ENCODE data around the gene SFT2D3. TPM values are rescaled to one million over a fixed set of nuclear protein-coding genes. Genes with fewer than 3 reads are reported as not detected.

SFT2D3 gene
- total RNA-seq, 1 experiment from 2014 or later = 3.1 TPM

DNA sequence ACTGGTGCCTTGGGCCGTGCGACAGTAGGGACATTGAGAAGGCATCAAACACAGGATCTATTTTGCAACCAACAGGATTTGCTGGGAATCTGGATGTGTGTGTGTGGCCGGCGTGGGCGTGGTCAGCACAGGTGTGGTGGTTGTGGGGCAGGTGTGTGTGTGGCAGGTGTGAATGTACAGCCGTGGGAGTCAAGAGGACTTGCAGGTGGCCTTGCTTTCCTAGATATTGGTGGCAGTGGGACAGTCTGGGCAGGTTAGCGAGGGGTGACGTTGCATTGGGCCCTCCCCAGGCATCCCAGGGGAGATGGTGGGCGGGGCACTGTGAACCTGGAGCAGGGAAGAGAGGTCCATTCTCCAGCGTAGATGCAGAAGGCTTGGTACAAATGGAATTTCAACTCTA lies 22.8 kb upstream of the SFT2D3 start:
- DNase-seq (ENCODE audit: low read depth, low spot score) (no peak), ATAC-seq (no peak)
- intact Hi-C loops (cut with micrococcal nuclease) = loop anchor here (10.0 kb wide), 1 partner anchor 484 kb away; no protein-coding TSS in a partner anchor
- no peak overlapping the region for H2AFZ ChIP-seq (ENCODE audit: low read depth, low read length, poor library complexity, severe bottlenecking)
- H3K9me3 ChIP-seq (ENCODE audit: control insufficient read depth in 1 of 2, insufficient read depth in 1 of 2, low read depth in 1 of 2, low read length in 2 of 2) = no peaks in the 10 kb centered on the region
- no peaks in the 10 kb centered on the region for H3K36me3 ChIP-seq (ENCODE audit: control insufficient read depth in 1 of 2, insufficient read depth in 2 of 2, low read length in 2 of 2)
- peaks cover 7% of the 10 kb centered on the region; the same call in 1 of the 2 replicates for H3K27me3 ChIP-seq (ENCODE audit: insufficient read depth, low read length)
- POLR2A ChIA-PET = no interaction called here
- no peaks in the 10 kb centered on the region for H4K20me1 ChIP-seq (ENCODE audit: insufficient read depth)
- H3K9me2 ChIP-seq (ENCODE audit: insufficient read depth) = no peaks in the 10 kb centered on the region
- peaks cover 0 to 15% of the 10 kb centered on the region in 2 experiments; a peak in 2 of 4 replicates for H3K4me1 ChIP-seq (ENCODE audit: control insufficient read depth in 1 of 2, insufficient read depth in 2 of 2, low read length in 2 of 2)
- H3K4me2 ChIP-seq (ENCODE audit: low read length) = no peak overlapping the region
- TF ChIP-seq ELF1 (IDR thresholded peaks at IDR 0.05; ENCODE audit: borderline replicate concordance, low read depth) = no peak
- no TSS peak for BruUV-seq (replicated peaks)
- RAD21 ChIA-PET (ENCODE audit: low non-redundant PET in 1 of 2, low total read pairs in 2 of 2, uncharacterized antibody in 2 of 2, unreplicated experiment in 2 of 2) = no interaction called here
- no peak overlapping the region for H3K4me3 ChIP-seq (replicated peaks in 1 of 2; ENCODE audit: low read depth in 1 of 2, low read length in 2 of 2)
- no peak overlapping the region for H3K9ac ChIP-seq (ENCODE audit: low read length)
- H3K79me2 ChIP-seq (ENCODE audit: insufficient read depth, low read length) = no peaks in the 10 kb centered on the region
- CTCF ChIA-PET = no interaction called here
- no peak overlapping the region for H3K27ac ChIP-seq (ENCODE audit: low read depth, low read length)

DNA sequence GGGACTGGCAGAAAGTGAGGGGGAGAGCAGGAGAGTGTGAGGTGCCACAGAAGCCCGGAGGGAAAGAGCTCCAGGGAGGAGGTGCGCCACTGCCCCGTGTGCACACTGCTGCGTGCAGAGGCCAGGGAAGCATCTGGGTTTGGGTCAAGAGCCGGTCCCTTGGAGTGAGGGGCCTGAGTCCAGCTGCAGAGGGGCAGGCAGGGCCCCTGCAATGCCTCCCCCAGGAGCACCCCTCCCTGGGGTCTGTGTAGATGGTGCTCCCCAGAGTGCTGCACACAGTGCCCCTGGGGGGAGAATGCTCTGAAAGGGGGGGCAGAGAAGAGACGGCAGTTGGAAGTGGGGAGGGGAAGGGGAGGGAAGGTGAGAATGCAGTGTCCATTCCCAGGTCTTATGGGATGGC lies 22.3 kb upstream of the SFT2D3 start:
- Histone ChIP-seq H3K27me3 (ENCODE audit: insufficient read depth, low read length) (peaks cover 7% of the 10 kb centered on the region; the same call in 1 of the 2 replicates), H3K79me2 (ENCODE audit: insufficient read depth, low read length) (no peaks in the 10 kb centered on the region), H3K4me2 (ENCODE audit: low read length) (no peak overlapping the region), H3K27ac (ENCODE audit: low read depth, low read length) (no peak overlapping the region), H3K9me2 (ENCODE audit: insufficient read depth) (no peaks in the 10 kb centered on the region), H3K9ac (ENCODE audit: low read length) (no peak overlapping the region), H4K20me1 (ENCODE audit: insufficient read depth) (no peaks in the 10 kb centered on the region), H3K9me3 (ENCODE audit: control insufficient read depth in 1 of 2, insufficient read depth in 1 of 2, low read depth in 1 of 2, low read length in 2 of 2) (no peaks in the 10 kb centered on the region), H2AFZ (ENCODE audit: low read depth, low read length, poor library complexity, severe bottlenecking) (no peak overlapping the region), H3K4me3 (replicated peaks in 1 of 2; ENCODE audit: low read depth in 1 of 2, low read length in 2 of 2) (no peak overlapping the region), H3K36me3 (ENCODE audit: control insufficient read depth in 1 of 2, insufficient read depth in 2 of 2, low read length in 2 of 2) (no peaks in the 10 kb centered on the region), H3K4me1 (ENCODE audit: control insufficient read depth in 1 of 2, insufficient read depth in 2 of 2, low read length in 2 of 2) (peaks cover 0 to 15% of the 10 kb centered on the region in 2 experiments; a peak in 2 of 4 replicates)
- TF ChIP-seq TCF7L2 (IDR thresholded peaks at IDR 0.05; ENCODE audit: borderline replicate concordance, extremely low read depth, insufficient read depth, insufficient read length) (no peak), ZFX (IDR thresholded peaks at IDR 0.05) (no peak), CEBPB (IDR thresholded peaks at IDR 0.05; ENCODE audit: low read depth) (no peak), CBX3 (IDR thresholded peaks at IDR 0.05; ENCODE audit: low read depth) (no peak), RAD21 (IDR thresholded peaks at IDR 0.05; ENCODE audit: low read depth) (no peak), POLR2A (IDR thresholded peaks at IDR 0.05; ENCODE audit: borderline replicate concordance, extremely low read depth, insufficient read depth, insufficient read length) (no peak), JUND (IDR thresholded peaks at IDR 0.05) (no peak), FOSL1 (IDR thresholded peaks at IDR 0.05; ENCODE audit: low read depth) (no peak), SIN3A (IDR thresholded peaks at IDR 0.05; ENCODE audit: low read depth) (no peak), ELF1 (IDR thresholded peaks at IDR 0.05; ENCODE audit: borderline replicate concordance, low read depth) (no peak), EZH2phosphoT487 (IDR thresholded peaks at IDR 0.05; ENCODE audit: borderline replicate concordance) (no peak)
- TF ChIP-seq, protein P1, sequence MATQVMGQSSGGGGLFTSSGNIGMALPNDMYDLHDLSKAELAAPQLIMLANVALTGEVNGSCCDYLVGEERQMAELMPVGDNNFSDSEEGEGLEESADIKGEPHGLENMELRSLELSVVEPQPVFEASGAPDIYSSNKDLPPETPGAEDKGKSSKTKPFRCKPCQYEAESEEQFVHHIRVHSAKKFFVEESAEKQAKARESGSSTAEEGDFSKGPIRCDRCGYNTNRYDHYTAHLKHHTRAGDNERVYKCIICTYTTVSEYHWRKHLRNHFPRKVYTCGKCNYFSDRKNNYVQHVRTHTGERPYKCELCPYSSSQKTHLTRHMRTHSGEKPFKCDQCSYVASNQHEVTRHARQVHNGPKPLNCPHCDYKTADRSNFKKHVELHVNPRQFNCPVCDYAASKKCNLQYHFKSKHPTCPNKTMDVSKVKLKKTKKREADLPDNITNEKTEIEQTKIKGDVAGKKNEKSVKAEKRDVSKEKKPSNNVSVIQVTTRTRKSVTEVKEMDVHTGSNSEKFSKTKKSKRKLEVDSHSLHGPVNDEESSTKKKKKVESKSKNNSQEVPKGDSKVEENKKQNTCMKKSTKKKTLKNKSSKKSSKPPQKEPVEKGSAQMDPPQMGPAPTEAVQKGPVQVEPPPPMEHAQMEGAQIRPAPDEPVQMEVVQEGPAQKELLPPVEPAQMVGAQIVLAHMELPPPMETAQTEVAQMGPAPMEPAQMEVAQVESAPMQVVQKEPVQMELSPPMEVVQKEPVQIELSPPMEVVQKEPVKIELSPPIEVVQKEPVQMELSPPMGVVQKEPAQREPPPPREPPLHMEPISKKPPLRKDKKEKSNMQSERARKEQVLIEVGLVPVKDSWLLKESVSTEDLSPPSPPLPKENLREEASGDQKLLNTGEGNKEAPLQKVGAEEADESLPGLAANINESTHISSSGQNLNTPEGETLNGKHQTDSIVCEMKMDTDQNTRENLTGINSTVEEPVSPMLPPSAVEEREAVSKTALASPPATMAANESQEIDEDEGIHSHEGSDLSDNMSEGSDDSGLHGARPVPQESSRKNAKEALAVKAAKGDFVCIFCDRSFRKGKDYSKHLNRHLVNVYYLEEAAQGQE (IDR thresholded peaks at IDR 0.05; ENCODE audit: low read depth) = no peak
- ChIA-PET POLR2A (no interaction called here), CTCF (no interaction called here), RAD21 (ENCODE audit: low non-redundant PET in 1 of 2, low total read pairs in 2 of 2, uncharacterized antibody in 2 of 2, unreplicated experiment in 2 of 2) (no interaction called here)
- DNase-seq (ENCODE audit: low read depth, low spot score) (no peak), ATAC-seq (no peak)
- BruUV-seq (replicated peaks) = no TSS peak
- intact Hi-C loops (cut with micrococcal nuclease) = loop anchor here (10.0 kb wide), 1 partner anchor 484 kb away; no protein-coding TSS in a partner anchor

All from HCT116 (cell line).